ENCODE results near the gene DCP2. TPM values are rescaled to one million over a fixed set of nuclear protein-coding genes. Genes with fewer than 3 reads are reported as not detected.

Gene DCP2
- total RNA-seq, 1 experiment from 2014 or later = 176 TPM

DNA sequence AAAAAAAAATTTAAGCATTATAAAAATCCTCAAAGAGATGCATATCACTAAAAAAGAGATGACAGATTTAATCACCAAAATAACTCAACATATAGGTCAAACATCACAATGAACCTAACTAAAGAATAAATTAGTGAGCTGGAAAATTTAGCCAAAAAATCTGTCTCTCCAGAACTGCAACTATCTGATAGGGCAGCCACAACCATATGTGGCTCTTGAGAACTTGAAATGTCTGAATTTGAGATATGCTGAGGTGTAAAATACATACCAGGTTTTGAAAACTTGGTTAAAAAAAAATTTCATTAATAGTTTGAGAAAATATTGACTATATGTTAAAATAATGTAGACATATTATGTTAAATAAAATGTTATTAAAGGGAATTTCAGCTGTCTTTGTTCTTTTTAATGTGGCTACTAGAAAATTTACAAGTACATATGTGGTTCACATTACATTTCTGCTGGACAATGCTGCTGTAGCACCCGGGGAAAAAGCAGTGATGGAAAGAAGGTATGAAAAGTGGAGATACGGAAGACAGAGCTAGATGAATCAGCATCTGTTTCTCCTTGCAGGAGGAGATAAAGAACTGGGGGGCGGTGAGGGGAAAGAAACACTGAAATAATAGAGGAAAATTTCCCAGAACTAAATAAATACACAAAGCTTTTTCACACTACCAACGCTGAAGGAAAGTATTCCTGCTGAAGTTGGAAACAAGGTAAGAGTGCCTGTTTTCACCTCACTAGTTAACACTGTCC lies 66.1 kb downstream of the DCP2 start:
- no peak overlapping the region for H3K56ac ChIP-seq (ENCODE audit: insufficient read length, low read depth, low read length)
- H2BK12ac ChIP-seq (ENCODE audit: insufficient read length, low read depth, low read length) = no peak overlapping the region
- DNase-seq = no peak
- no peak overlapping the region for H2AK5ac ChIP-seq (ENCODE audit: insufficient read length, low read length)
- no peak overlapping the region for H3T11ph ChIP-seq (ENCODE audit: low read length)
- Mint-ChIP-seq H3K4me3 (no peak overlapping the region), H3K27me3 (ENCODE audit: low read depth) (no peaks in the 10 kb centered on the region), H3K27ac (peak overlapping the region in 1 of 3 experiments; percentile 37; a peak in 1 of 7 replicates), H3K4me1 (peaks cover 4 to 9% of the 10 kb centered on the region in 2 experiments; a peak in 3 of 4 replicates), H3K36me3 (ENCODE audit: insufficient read depth in 1 of 3, low read depth in 3 of 3) (peaks cover 0 to 7% (median 7%) of the 10 kb centered on the region in 3 experiments; a peak in 4 of 7 replicates), H3K9me3 (no peaks in the 10 kb centered on the region)
- H4K91ac ChIP-seq (ENCODE audit: insufficient read length, low read depth, low read length) = no peak overlapping the region
- H3K4me1 ChIP-seq (ENCODE audit: insufficient read depth, low read length) = no peaks in the 10 kb centered on the region; the same call in 1 of the 2 replicates
- H3K14ac ChIP-seq (ENCODE audit: insufficient read depth, low read length) = no peak overlapping the region
- no peaks in the 10 kb centered on the region for H4K20me1 ChIP-seq (ENCODE audit: control insufficient read depth, insufficient read depth, insufficient read length)
- no peak overlapping the region for H2AFZ ChIP-seq (ENCODE audit: low read length)
- H2BK5ac ChIP-seq (ENCODE audit: insufficient read length, low read length) = no peak overlapping the region
- no peak overlapping the region for H3K9ac ChIP-seq (ENCODE audit: extremely low read depth, insufficient read length, low read length)
- no peak overlapping the region for H3K4me2 ChIP-seq (ENCODE audit: insufficient read depth, insufficient read length, low read length)
- no peak overlapping the region for H3K27ac ChIP-seq (ENCODE audit: insufficient read length, low read depth, low read length)
- no CpG with 5 or more reads among the region's 4 CpGs for WGBS (ENCODE audit: extremely low coverage, insufficient read length, low lambda C conversion rate)
- no peaks in the 10 kb centered on the region for H3K9me3 ChIP-seq (ENCODE audit: control insufficient read depth, low read depth, low read length)
- no peak overlapping the region for H2BK20ac ChIP-seq (ENCODE audit: low read depth, low read length, poor library complexity, severe bottlenecking)
- no peak overlapping the region for H3K4ac ChIP-seq (ENCODE audit: low read depth, low read length)
- H3K23me2 ChIP-seq (ENCODE audit: insufficient read length, low read depth, low read length, poor library complexity, severe bottlenecking) = no peaks in the 10 kb centered on the region
- H2BK15ac ChIP-seq (ENCODE audit: low read depth, low read length) = no peak overlapping the region
- no peak overlapping the region for H4K5ac ChIP-seq (ENCODE audit: insufficient read length, low read depth, low read length)
- H2BK120ac ChIP-seq (ENCODE audit: low read depth, low read length, poor library complexity, severe bottlenecking) = no peak overlapping the region
- H3K79me1 ChIP-seq (ENCODE audit: insufficient read depth, low read depth, low read length, poor library complexity, severe bottlenecking) = no peaks in the 10 kb centered on the region
- no peak overlapping the region for H3K23ac ChIP-seq (ENCODE audit: insufficient read length, low read depth, low read length)
- no peaks in the 10 kb centered on the region for H3K27me3 ChIP-seq (ENCODE audit: insufficient read depth, low read length)
- no peak overlapping the region for H4K8ac ChIP-seq (replicated peaks; ENCODE audit: insufficient read length, low read depth, low read length)
- TF ChIP-seq, protein P1, sequence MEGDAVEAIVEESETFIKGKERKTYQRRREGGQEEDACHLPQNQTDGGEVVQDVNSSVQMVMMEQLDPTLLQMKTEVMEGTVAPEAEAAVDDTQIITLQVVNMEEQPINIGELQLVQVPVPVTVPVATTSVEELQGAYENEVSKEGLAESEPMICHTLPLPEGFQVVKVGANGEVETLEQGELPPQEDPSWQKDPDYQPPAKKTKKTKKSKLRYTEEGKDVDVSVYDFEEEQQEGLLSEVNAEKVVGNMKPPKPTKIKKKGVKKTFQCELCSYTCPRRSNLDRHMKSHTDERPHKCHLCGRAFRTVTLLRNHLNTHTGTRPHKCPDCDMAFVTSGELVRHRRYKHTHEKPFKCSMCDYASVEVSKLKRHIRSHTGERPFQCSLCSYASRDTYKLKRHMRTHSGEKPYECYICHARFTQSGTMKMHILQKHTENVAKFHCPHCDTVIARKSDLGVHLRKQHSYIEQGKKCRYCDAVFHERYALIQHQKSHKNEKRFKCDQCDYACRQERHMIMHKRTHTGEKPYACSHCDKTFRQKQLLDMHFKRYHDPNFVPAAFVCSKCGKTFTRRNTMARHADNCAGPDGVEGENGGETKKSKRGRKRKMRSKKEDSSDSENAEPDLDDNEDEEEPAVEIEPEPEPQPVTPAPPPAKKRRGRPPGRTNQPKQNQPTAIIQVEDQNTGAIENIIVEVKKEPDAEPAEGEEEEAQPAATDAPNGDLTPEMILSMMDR (conservative IDR thresholded peaks at IDR 0.05) = no peak
- no peaks in the 10 kb centered on the region for H3K79me2 ChIP-seq (ENCODE audit: insufficient read depth, low read length)
- no peak overlapping the region for H3K18ac ChIP-seq (ENCODE audit: insufficient read length, low read depth, low read length)

Measured in H9 (cell line).